Measurements from ENCODE around the gene LRP1B.

The LRP1B gene

DNA sequence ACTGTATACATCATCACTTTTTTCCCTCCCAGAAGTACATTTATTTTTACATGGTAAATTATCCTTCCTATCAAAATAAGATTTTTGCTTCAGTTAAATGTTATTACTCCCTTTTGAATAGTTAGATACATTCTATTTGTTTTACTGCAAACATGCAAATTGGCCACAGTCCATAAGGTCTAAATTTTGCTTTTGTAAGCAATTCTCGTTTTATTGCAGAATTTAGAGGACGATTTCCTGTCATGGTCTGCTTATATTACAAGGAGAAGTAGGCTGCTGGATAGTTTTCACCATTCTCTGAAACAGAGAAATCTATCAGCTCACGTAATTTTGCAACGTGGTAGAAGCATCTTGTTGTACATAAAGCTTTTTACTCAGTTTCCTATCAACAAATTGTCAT, 1632.5 kb downstream of the LRP1B start:
- no peak overlapping the region for H3K27ac ChIP-seq (ENCODE audit: low read depth, low read length, poor library complexity, severe bottlenecking)
- H3K9ac ChIP-seq (ENCODE audit: low read length), result no peak overlapping the region
- H2AFZ ChIP-seq (ENCODE audit: low read length), result no peak overlapping the region
- no peaks in the 10 kb centered on the region for H4K20me1 ChIP-seq (ENCODE audit: insufficient read depth, low read length)
- no peaks in the 10 kb centered on the region for H3K27me3 ChIP-seq (ENCODE audit: insufficient read depth, low read length)
- no peak overlapping the region for H3K4me3 ChIP-seq (ENCODE audit: low read depth, low read length, poor library complexity, severe bottlenecking)
- H3K9me2 ChIP-seq (ENCODE audit: low read depth, low read length), result no peaks in the 10 kb centered on the region
- TF ChIP-seq, protein P1, sequence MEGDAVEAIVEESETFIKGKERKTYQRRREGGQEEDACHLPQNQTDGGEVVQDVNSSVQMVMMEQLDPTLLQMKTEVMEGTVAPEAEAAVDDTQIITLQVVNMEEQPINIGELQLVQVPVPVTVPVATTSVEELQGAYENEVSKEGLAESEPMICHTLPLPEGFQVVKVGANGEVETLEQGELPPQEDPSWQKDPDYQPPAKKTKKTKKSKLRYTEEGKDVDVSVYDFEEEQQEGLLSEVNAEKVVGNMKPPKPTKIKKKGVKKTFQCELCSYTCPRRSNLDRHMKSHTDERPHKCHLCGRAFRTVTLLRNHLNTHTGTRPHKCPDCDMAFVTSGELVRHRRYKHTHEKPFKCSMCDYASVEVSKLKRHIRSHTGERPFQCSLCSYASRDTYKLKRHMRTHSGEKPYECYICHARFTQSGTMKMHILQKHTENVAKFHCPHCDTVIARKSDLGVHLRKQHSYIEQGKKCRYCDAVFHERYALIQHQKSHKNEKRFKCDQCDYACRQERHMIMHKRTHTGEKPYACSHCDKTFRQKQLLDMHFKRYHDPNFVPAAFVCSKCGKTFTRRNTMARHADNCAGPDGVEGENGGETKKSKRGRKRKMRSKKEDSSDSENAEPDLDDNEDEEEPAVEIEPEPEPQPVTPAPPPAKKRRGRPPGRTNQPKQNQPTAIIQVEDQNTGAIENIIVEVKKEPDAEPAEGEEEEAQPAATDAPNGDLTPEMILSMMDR (IDR thresholded peaks at IDR 0.05; ENCODE audit: low read length), result no peak
- TF ChIP-seq EZH2 (IDR thresholded peaks at IDR 0.05; ENCODE audit: borderline replicate concordance, low read length), result no peak
- H3K4me1 ChIP-seq (ENCODE audit: insufficient read depth, low read length, severe bottlenecking), result no peaks in the 10 kb centered on the region
- no peaks in the 10 kb centered on the region for H3K9me3 ChIP-seq (ENCODE audit: low read length)
- H3K79me2 ChIP-seq (ENCODE audit: insufficient read depth, low read length), result no peaks in the 10 kb centered on the region
- no peaks in the 10 kb centered on the region for H3K36me3 ChIP-seq (ENCODE audit: insufficient read depth, low read length)
- no peaks in the 10 kb centered on the region for H3F3A ChIP-seq (ENCODE audit: insufficient read depth, low read length)
- no peak overlapping the region for H3K4me2 ChIP-seq (ENCODE audit: low read length)

DNA sequence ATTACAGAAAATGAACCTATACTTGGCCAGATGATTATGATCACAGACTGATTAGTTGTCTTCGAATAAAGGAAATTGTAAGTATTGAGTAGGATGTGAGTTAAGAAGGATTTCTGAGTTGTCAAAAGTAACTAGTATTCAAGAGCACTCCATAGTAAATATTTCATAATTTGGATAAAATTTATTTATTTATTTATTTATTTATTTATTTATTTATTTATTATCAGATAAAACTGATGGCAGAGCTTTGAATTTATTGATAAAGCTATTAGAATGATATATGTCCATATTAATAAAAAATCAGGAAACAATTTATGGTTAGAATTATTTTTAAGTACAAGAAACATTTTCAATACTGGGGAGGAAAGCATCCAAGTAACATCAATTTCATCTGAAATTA, 1634.1 kb downstream of the LRP1B start:
- Histone ChIP-seq H3K27me3 (ENCODE audit: insufficient read depth, low read length) (no peaks in the 10 kb centered on the region), H3F3A (ENCODE audit: insufficient read depth, low read length) (no peaks in the 10 kb centered on the region), H4K20me1 (ENCODE audit: insufficient read depth, low read length) (no peaks in the 10 kb centered on the region), H3K79me2 (ENCODE audit: insufficient read depth, low read length) (no peaks in the 10 kb centered on the region), H3K9ac (ENCODE audit: low read length) (no peak overlapping the region), H3K9me2 (ENCODE audit: low read depth, low read length) (no peaks in the 10 kb centered on the region), H3K36me3 (ENCODE audit: insufficient read depth, low read length) (no peaks in the 10 kb centered on the region), H2AFZ (ENCODE audit: low read length) (no peak overlapping the region), H3K4me2 (ENCODE audit: low read length) (no peak overlapping the region), H3K9me3 (ENCODE audit: low read length) (no peaks in the 10 kb centered on the region), H3K27ac (ENCODE audit: low read depth, low read length, poor library complexity, severe bottlenecking) (no peak overlapping the region), H3K4me1 (ENCODE audit: insufficient read depth, low read length, severe bottlenecking) (no peaks in the 10 kb centered on the region), H3K4me3 (ENCODE audit: low read depth, low read length, poor library complexity, severe bottlenecking) (no peak overlapping the region)
- TF ChIP-seq, protein P1 (IDR thresholded peaks at IDR 0.05; ENCODE audit: low read length), result no peak
- TF ChIP-seq EZH2 (IDR thresholded peaks at IDR 0.05; ENCODE audit: borderline replicate concordance, low read length), result no peak

DNA sequence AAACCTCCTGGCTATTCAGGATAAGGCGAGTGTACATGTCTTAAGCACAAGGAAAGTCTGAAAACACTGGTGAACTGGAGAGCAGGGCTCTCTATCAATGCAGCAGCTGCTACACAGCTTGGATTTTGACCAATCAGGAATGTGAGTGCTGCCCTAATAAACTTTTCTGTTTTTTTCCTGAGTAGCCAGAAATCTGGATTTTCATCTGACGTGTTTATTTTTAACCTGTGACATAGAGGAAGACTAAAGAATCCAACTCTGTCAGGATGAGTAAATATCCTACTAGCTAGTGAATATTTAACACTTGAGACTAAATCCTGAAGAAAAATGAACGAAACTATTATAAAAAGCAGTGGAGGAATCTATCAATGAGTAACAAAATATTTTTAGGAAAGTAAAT, 1638.9 kb downstream of the LRP1B start:
- Histone ChIP-seq H3K4me3 (ENCODE audit: low read depth, low read length, poor library complexity, severe bottlenecking) (no peak overlapping the region), H3K4me2 (ENCODE audit: low read length) (no peak overlapping the region), H3K36me3 (ENCODE audit: insufficient read depth, low read length) (no peaks in the 10 kb centered on the region), H3K4me1 (ENCODE audit: insufficient read depth, low read length, severe bottlenecking) (no peaks in the 10 kb centered on the region), H3K79me2 (ENCODE audit: insufficient read depth, low read length) (no peaks in the 10 kb centered on the region), H3K27me3 (ENCODE audit: insufficient read depth, low read length) (no peaks in the 10 kb centered on the region), H3K9me2 (ENCODE audit: low read depth, low read length) (no peaks in the 10 kb centered on the region), H3F3A (ENCODE audit: insufficient read depth, low read length) (no peaks in the 10 kb centered on the region), H4K20me1 (ENCODE audit: insufficient read depth, low read length) (no peaks in the 10 kb centered on the region), H3K27ac (ENCODE audit: low read depth, low read length, poor library complexity, severe bottlenecking) (no peak overlapping the region), H3K9ac (ENCODE audit: low read length) (no peak overlapping the region), H2AFZ (ENCODE audit: low read length) (no peak overlapping the region), H3K9me3 (ENCODE audit: low read length) (no peaks in the 10 kb centered on the region)
- TF ChIP-seq, protein P1 (IDR thresholded peaks at IDR 0.05; ENCODE audit: low read length), result no peak
- TF ChIP-seq EZH2 (IDR thresholded peaks at IDR 0.05; ENCODE audit: borderline replicate concordance, low read length), result no peak
